ENCODE data around the gene PAIP1.
"Not testable (repeated sequence)": the region's sequence is repeated elsewhere in the genome, so short reads cannot be mapped to it uniquely, and the experiment has no call there.

The PAIP1 gene, protein sequence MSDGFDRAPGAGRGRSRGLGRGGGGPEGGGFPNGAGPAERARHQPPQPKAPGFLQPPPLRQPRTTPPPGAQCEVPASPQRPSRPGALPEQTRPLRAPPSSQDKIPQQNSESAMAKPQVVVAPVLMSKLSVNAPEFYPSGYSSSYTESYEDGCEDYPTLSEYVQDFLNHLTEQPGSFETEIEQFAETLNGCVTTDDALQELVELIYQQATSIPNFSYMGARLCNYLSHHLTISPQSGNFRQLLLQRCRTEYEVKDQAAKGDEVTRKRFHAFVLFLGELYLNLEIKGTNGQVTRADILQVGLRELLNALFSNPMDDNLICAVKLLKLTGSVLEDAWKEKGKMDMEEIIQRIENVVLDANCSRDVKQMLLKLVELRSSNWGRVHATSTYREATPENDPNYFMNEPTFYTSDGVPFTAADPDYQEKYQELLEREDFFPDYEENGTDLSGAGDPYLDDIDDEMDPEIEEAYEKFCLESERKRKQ

DNA sequence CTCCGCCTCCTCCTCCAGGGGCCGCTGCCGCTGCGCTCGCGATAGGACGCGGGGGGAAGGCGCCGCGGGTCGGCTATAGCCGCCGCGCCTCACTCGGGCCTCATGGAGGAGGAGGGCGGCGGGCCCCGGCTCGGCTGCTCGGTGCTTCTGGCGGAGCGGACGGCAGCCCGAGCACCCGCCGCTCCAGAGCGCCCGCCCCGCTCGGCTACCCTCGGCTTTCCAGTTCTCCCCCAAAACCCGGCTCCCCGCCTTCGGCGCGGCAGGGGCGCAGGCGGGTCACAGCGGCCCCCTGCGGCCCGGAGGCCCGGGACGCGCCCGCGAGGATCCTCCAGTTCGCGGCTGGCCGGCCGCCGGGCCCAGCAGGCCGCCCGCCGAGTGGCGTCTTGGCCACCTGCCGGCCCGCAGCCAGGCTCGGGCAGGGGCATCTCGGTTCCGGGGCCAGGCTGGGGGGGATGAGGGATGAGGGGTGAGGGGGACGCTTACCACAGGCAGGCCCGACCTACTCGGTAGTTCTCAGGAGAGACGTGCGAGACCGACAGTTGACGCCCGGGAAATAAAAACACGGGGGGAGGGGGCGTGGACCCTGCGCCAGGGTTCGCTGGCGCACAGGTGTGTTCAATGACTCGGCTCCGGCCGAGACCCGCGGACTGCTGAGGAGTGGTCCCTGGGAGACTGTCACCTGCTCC is at the start of gene PAIP1:
PAIP1 (minus strand) TSS at position 221 of the 686 bp plus-strand sequence. CDS start 231 bp downstream, outside the sequence.
- DNase-seq = peak; percentile 84

DNA sequence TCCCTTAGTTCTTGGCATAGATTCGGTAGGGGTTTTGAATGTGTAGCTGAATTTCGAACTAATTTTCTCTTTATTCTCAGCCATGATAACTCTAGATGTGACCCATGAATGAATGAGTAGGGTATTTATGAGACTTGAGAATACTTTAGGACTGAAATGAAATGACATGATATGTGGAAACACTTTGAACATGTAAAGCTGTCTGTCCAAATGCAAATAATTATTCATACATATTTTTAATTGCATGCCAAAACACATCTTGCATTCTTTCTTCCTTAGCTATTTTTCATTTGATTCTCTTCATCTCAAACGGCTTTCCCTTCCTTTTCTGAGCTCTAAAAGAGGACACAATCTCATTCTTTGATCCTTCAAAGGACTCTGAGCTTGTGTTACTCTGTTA is 49.5 kb upstream of the PAIP1 start:
- no peak for DNase-seq

DNA sequence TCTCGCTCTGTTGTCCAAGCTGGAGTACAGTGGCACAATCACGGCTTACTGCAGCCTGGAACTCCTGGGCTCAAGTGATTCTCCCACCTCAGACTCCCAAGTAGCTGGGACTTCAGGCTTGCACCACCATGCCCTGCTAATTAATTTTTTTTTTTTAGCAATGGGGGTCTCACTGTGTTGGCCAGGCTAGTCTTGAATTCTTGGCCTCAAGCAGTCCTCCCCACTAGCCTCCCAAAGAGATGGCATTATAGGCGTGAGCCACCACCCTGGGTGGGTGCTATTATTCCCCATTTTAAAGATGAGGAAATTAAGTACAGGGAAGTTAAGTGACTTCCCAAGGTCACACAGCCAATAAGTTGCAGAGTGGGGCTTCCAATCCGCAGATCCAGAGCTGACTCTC is 47.8 kb upstream of the PAIP1 start:
- no peak for DNase-seq

DNA sequence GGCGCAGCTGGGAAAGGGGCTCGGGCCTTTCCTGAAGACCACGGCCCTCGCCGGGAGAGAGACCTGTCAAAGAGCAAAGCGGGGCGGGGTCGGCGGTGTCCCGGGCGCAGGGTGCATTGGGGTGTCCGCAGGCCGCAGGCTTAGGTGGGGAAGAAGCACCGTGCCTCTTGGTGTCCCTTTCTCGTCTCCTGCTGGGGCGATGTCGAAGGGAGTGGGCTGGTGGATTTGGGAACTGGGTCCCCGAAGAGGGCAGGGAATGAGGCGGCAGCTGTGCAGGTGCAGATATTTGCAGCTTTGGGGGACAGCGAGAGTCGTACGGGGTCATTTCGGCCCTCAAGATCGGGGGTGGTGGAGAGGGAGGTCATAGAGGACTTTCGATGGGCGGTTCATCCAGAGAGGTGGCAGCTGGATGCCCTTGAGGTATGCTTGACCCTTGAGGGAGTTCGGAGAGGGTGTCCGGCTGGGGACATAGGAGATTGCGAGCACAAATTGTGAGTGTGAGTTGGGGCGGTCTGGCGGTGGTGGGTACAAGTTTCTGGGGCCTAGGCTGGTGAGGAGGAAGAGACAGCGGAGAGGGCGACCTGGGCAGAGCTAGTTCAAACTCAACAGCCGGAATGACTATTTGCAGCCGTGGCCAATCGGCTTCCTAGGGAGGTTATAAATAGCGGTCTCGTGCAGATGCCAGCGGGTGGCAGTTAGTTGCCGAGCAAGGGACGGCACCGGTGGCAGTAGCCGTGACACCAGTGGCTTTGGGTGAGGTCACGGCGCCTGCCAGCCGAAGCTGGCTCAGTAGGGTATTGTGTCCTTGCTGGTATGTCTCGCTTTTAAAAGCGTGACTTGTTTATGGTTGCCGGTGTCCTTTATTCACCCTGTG is 46.7 kb upstream of the PAIP1 start:
- DNase-seq = peak; percentile 70

DNA sequence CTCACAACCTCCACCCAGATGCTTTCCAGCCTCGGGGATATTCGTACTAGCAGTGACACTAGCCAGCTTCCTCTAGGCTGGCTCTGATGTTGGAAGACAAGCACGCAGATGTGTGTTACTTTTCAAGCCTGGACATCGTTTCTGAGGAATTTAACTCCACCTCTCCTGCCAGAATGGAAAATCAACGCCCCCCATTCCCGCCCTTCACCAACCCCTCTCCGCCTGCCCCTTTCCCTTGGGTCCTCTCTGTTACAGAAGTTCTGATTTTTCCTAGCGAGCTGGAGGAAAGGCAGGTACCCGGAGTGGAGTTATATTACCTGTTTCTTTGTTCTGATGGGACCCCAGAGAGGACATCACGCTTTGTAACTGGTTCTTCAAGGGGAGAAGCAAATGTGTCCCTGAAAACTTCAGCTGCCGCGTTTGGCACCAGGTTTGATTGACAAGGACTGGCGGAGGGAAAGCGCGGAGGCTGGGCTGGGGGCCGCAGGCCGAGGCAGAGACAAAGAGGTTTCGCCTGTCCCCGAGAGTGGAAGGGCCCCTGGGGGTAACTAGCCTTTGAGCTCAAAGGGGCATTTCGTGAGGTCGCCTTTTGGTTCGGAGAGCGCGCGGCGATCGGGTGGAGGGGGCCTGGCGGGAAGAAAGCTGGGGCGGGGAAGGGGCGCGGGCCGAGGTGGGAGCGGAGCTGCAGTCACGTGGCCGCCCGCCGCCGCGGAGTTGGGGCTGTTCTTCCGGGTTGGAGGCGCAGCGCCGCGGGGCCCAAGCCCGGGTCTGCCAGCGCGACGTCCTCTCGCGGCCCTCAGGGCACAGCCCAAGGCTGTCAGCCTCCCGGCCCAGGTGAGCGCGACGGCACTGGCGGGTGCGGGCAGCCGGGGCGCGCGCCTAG is 45.8 kb upstream of the PAIP1 start, which contains the start of gene NNT:
NNT (plus strand) TSS at position 720 of the 883 bp plus-strand sequence. CDS start 6,016 bp downstream, outside the sequence.
- peak; percentile 83 for DNase-seq

DNA sequence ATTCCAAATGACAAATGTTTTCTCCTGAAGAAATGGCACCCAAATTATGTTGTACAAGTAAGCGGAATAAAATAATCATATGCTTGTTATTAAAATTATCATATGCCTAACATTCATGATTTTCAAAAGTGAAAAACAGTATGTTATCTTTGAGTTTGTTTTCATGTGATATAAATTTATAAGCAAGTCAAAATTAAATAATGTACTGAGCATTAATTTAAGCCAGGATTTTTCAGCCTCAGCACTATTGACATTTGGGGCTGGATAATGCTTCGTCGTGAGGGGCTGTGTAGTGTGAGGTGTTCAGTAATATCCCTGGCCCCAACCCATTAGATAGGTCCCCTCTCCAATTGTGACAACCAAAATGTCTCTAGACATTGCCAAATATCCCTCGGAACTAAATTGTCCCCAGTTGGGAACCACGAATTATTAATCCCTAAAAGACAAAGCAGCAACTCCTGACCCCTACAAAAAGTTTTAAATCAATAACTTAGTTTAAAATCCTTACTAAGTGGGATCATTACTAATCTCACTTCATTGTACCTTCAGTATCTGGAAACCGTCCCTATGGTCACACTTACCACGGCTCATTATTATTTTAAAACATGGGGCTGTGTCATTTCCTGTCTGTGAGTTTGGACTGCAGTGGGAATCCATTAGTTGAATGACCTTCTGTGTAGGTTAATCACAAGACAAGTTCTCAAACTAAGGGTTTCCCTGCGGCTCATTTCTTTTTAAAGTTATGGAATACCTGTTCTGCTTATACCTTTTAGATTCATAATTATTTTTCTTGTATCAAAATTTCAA is 44.8 kb upstream of the PAIP1 start:
- DNase-seq = no peak

DNA sequence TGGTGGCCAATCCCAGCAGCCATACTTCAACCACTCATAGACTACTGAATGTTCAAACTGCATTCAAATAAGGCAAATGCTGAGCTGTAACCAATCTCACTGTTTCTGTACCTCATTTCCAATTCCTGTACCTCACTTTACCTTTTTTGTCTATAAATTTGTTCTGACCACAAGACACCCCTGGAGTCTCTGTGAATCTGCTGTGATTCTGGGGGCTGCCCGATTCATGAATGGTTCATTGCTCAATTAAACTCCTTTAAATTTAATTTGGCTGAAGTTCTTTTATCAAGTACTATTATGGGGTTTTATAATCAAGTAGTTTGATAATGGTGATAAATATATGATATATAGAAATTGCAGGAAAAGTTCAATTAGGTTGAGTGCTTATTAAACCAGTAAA is 42.0 kb upstream of the PAIP1 start:
- DNase-seq = not testable (repeated sequence)

DNA sequence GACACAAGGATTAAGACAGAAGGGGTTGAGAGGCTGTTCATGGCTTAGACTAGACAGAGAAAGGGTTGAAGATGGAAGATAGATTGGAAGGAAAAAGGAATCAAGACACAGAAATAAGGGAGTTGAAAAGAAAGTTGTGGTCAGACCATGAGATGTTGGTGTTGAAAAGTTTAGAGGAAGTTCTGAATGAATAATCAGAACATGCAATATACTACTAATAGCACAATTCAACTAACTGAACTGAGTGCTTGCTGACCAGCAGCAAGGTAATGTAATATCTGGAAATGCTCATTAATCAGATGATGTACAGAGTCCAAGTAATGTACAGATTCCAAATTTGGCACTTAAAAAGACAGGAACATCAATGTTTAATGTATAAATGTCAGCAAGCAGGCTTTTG is 35.5 kb upstream of the PAIP1 start:
- DNase-seq = no peak

DNA sequence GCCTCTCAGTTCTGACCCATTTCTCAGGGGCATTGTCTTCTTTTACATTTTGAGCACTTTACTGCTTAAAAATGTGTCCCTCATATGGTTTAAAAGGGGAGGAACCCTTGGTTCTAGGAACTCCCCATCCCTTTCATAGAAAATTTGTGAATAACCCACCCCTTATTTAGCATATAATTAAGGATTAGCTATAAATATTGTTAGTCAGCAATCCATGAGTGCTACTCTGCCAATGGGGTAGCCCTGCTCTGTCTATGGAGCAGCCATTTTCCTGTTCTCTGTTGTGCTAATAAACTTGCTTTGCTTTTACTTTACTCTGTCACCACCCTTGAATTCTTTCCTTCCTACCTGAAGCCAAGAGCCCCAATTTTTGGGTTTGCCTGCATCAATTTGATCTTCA is 33.8 kb upstream of the PAIP1 start:
- no peak for DNase-seq

DNA sequence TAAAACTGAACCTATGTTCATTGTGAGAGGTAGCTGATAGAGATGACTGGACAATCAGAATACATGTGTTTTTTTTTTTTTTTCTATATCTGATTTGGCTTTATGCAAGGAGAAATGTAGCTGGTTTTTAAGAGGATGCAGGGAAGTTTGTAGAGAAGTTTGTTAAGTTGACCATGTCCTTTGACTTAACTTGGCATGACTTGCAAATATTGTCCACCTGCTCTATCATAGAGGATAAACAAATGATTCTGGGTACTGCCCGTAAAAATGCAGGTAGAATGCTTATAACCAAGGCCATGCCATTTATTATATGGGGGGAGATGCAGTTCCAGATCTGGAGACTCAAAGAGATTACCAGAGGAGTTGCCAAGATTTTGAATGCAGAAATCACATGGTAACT is 32.4 kb upstream of the PAIP1 start:
- DNase-seq = no peak

DNA sequence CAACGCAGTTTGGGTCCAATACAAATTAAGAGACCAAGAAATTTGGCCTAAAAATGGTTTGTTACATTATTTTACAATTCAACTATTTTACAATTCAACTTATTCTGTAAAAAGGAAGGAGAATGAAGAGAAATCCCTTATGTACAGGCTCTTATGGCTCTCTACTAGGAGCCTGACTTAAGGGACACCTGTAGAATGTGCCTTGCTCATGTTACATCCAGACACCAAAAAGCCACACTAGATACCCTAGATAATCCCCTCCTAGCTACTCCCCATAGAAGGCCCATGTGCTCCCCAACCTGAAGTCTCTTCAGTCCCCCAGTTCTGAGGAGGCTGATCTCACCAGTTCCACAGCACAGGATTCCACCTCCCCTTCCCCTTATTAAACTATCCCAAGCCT is 32.0 kb upstream of the PAIP1 start:
- no peak for DNase-seq

DNA sequence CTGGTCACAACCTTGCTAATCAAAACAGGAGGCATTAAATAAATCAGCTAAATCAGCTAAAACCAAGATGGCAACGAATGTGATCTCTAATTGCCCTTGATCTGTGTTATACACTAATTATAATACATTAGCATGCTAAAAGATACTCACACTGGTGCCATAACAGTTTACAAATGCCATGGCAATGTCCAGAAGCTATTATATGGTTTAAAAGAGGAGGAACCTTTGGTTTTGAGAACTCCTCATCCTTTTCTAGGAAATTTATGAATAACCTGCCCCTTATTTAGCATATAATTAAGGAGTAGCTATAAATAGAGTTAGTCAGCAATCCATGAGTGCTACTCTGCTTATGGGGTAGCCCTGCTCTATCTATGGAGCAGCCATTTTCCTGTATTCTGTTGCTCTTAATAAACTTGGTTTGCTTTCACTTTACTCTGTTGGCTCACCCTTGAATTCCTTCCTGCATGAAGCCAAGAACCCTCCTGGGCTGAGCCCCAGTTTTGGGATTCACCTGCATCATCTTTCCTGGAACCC is 27.4 kb upstream of the PAIP1 start:
- no peak for DNase-seq

DNA sequence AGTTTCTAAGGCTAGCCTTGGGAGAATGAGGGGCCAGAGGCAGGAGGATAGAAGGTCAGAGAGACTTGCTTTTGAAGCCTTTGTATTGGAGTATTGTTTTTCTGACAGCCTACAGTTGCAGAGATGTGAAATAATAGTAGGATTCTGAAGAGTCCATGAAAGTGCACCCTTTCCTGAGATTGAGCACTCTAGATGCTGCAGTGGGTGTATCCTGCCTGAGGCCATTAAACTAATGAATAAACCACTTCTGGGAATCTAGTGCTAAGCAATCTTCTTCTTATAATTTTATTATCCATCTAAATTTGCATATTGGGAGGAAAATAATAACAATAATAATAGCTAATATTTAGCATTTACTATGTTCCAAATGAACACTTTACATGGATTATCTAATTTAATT is 26.8 kb upstream of the PAIP1 start:
- no peak for DNase-seq

DNA sequence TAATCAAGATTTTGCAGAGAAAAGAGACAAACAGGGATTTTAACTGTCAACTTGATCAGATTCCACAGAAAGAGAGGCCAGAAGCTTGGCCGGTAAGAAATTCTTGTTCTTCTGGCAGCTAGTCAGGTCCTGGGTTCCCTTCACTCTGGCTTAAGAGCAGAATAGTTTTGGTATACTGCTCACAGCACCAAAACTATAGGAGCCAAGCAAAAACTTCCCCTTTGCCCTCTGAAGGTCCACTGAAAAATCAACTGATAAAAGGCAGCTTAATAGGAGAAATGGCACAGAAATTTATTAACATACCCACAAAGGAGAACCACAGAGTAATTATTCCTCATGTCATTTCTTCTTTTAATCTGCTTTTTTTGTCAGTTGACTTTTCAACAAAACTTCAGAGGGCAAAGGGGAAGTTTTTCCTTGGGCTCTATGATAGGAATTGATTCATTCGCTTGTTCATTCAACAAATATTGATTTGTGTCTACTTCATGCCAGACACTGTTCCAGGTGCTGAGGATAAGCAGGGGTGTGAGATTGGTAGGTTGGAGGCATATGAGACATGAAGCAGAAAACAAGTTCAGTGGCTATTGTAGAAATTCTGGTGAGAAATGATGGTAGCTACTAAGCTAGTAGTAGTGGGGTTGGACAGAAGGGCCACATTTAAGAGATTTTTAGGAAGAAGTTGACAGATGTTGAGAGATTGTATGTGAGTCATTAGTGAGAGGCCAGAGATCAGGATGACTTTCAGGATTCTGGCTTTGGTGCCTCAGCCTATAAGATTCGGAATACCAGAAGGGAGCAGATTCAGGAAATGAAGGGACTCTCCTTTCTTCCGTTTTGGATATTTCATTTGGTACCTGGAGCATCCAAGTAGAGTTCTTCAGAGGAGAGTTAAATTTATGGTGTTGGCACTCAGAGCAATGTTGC is 25.5 kb upstream of the PAIP1 start:
- DNase-seq = no peak

DNA sequence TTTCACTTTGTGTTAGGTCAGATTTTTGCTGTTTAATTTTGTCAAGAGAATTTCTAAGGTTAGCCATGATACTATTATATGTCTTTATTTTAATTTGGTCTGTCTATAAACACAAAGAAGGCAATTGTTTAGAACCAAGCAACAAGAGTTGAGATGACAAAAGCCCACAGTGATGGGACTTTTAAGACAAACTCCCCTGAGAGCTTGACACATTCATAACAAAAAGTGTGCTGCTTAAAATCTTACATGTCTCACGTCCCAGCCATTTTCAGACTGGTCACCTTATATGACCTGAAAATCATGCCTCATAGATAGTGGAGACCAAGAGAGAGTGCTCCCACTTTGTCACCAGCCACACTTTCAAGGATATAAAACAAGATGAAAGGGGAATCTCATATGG is 24.5 kb upstream of the PAIP1 start:
- no peak for DNase-seq

DNA sequence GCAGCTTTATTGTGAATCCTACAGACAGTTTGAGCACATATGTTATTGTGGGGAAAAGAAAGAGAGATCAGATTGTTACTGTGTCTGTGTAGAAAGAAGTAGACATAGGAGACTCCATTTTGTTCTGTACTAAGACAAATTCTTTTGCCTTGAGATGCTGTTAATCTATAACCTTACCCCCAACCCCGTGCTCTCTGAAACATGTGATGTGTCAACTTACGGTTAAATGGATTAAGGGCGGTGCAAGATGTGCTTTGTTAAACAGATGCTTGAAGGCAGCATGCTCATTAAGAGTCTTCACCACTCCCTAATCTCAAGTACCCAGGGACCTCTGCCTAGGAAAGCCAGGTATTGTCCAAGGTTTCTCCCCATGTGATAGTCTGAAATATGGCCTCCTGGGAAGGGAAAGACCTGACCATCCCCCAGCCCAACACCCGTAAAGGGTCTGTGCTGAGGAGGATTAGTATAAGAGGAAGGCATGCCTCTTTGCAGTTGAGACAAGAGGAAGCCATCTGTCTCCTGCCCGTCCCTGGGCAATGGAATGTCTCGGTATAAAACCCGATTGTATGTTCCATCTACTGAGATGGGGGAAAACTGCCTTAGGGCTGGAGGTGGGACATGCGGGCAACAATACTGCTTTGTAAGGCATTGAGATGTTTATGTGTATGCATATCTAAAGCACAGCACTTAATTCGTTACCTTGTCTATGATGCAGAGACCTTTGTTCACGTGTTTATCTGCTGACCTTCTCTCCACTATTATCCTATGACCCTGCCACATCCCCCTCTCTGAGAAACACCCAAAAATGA is 23.7 kb upstream of the PAIP1 start:
- not testable (repeated sequence) for DNase-seq

DNA sequence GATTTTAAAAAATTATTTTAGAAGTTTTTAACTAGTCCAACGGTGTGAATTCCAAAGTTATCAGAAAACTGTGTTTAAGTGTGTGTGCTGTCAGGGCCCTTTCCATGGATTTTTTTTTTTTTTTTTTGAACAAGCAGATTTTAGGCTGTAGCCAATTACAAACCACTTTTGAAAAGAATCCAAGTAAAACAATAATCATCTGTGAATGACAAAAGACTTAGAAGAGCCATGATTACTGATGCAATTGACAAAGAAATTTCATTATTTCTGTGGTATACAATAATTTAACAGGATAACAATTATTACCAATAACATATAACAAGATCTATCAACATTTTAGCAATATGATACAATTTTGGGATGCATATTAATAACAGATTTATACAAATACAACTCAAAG is 16.2 kb upstream of the PAIP1 start:
- no peak for DNase-seq

DNA sequence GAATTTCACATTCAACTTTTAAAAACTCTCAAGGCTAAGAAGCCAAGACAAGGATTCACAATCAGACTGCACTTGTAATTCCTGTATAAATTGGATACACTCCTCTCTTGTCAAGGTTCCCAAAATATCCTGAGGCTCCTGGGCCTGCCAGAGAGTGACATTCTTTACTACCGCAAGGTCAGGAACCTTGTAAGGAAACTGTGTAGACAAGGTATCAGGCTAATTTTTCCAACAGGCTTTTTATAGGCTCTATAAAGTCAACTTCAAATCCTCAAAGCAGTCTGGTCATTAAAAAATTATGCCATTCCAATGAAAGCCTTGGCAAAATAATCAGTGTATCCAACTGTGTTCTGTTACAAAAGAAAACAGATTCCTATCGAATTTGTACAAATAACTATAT is 15.5 kb upstream of the PAIP1 start:
- DNase-seq = no peak

DNA sequence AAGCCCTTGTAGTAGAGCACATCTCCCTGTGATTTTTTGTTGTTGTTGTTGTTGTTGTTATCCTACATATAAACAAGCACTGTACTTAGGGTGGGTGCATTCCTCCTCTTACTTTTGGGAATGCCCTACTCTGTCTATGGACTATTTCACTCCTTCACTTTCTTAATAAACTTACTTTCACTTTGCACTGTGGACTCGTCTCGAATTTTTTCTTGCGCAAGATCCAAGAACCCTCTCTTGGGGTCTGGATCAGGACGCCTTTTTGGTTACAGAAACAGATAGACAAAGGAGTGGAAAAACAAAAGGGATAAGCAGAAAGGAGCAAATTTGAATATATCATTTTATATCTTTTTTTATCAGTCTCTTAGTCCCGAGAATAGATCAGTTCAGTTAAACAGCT is 14.4 kb upstream of the PAIP1 start:
- DNase-seq = no peak
